Activated T-cell treated with anti-CD3 and anti-CD28 coated beads, Interleukin-2, amount 50 U/mL, for 24 hours (primary cell): ENCODE data around the gene PRPF8.

ENCODE experiments used
- DNase-seq: peaks from one replicate; pipeline ENCODE4 v3.0.0-alpha.2; 2020
- H3K27ac Mint-ChIP-seq: 2 replicates; pipeline ENCODE4 v1.8.0; 2020; ENCODE audit warnings: mild to moderate bottlenecking, mixed read lengths
- H3K27me3 Mint-ChIP-seq: 2 replicates; pipeline ENCODE4 v1.8.0; 2020; ENCODE audit warnings: mixed read lengths
- H3K36me3 Mint-ChIP-seq: 2 replicates; pipeline ENCODE4 v1.8.0; 2020; ENCODE audit warnings: low read depth, mixed read lengths
- H3K4me1 Mint-ChIP-seq: 2 replicates; pipeline ENCODE4 v1.8.0; 2020; ENCODE audit warnings: low read depth, mixed read lengths
- H3K4me3 Mint-ChIP-seq: 2 replicates; pipeline ENCODE4 v1.8.0; 2020; ENCODE audit warnings: mild to moderate bottlenecking, moderate library complexity, mixed read lengths
- H3K9me3 Mint-ChIP-seq: 2 replicates; pipeline ENCODE4 v1.8.0; 2020; ENCODE audit warnings: mixed read lengths

Gene PRPF8

GRCh38 chr17:1684378-1685189 is at the start of gene PRPF8:
Gene PRPF8, minus strand, starts transcription at chr17:1684867. Its CDS starts 296 bp downstream, at chr17:1684571.
- Mint-ChIP-seq H3K36me3 (peaks cover 52% of the 10 kb centered on the region), H3K4me1 (peaks cover 40% of the 10 kb centered on the region), H3K27me3 (no peaks in the 10 kb centered on the region), H3K4me3 (peak within 1 kb of the TSS; percentile 99), H3K27ac (peak within 1 kb of the TSS; percentile 99), H3K9me3 (no peaks in the 10 kb centered on the region)
- peak; percentile 98 for DNase-seq

GRCh38 chr17:1733759-1734158 is 49.1 kb upstream of the PRPF8 start:
- no peak overlapping the region for H3K4me3 Mint-ChIP-seq

GRCh38 chr17:1732833-1733321 is 48.2 kb upstream of the PRPF8 start:
- H3K36me3 Mint-ChIP-seq: peaks cover 63% of the 10 kb centered on the region
- no peaks in the 10 kb centered on the region for H3K27me3 Mint-ChIP-seq
- no peak for DNase-seq
- H3K27ac Mint-ChIP-seq: peak overlapping the region; percentile 37
- no peak overlapping the region for H3K4me3 Mint-ChIP-seq
- no peaks in the 10 kb centered on the region for H3K9me3 Mint-ChIP-seq
- peaks cover 29% of the 10 kb centered on the region for H3K4me1 Mint-ChIP-seq

More at GRCh38 chr17:1733759-1734158, 49.1 kb upstream of the PRPF8 start:
- Mint-ChIP-seq H3K4me1 (peaks cover 22% of the 10 kb centered on the region), H3K27ac (no peak overlapping the region), H3K9me3 (no peaks in the 10 kb centered on the region), H3K27me3 (no peaks in the 10 kb centered on the region), H3K36me3 (peaks cover 56% of the 10 kb centered on the region)
- DNase-seq: no peak

- no peak overlapping the region for H3K27ac Mint-ChIP-seq
Observed at GRCh38 chr17:1732241-1732832, 47.7 kb upstream of the PRPF8 start.

GRCh38 chr17:1731194-1731506 is 46.5 kb upstream of the PRPF8 start:
- peaks cover 61% of the 10 kb centered on the region for H3K36me3 Mint-ChIP-seq

More at GRCh38 chr17:1732241-1732832, 47.7 kb upstream of the PRPF8 start:
- H3K4me1 Mint-ChIP-seq: peaks cover 33% of the 10 kb centered on the region
- H3K36me3 Mint-ChIP-seq: peaks cover 64% of the 10 kb centered on the region
- H3K9me3 Mint-ChIP-seq: no peaks in the 10 kb centered on the region
- DNase-seq: no peak
- H3K4me3 Mint-ChIP-seq: no peak overlapping the region
- H3K27me3 Mint-ChIP-seq: no peaks in the 10 kb centered on the region

GRCh38 chr17:1730326-1731193 is 45.9 kb upstream of the PRPF8 start:
- Mint-ChIP-seq H3K27ac (no peak overlapping the region), H3K9me3 (no peaks in the 10 kb centered on the region), H3K4me3 (no peak overlapping the region), H3K4me1 (peaks cover 27% of the 10 kb centered on the region), H3K36me3 (peaks cover 60% of the 10 kb centered on the region), H3K27me3 (no peaks in the 10 kb centered on the region)
- DNase-seq: no peak

More at GRCh38 chr17:1731194-1731506, 46.5 kb upstream of the PRPF8 start:
- no peak for DNase-seq
- Mint-ChIP-seq H3K9me3 (no peaks in the 10 kb centered on the region), H3K4me1 (peaks cover 24% of the 10 kb centered on the region), H3K27ac (no peak overlapping the region), H3K4me3 (no peak overlapping the region), H3K27me3 (no peaks in the 10 kb centered on the region)

- Mint-ChIP-seq H3K9me3 (no peaks in the 10 kb centered on the region), H3K27ac (peak overlapping the region; percentile 10), H3K36me3 (peaks cover 62% of the 10 kb centered on the region), H3K4me3 (no peak overlapping the region), H3K27me3 (no peaks in the 10 kb centered on the region), H3K4me1 (peaks cover 31% of the 10 kb centered on the region)
- DNase-seq: no peak
Observed at GRCh38 chr17:1729966-1730325, 45.3 kb upstream of the PRPF8 start.

- H3K4me1 Mint-ChIP-seq: peaks cover 39% of the 10 kb centered on the region
- DNase-seq: no peak
- peaks cover 46% of the 10 kb centered on the region for H3K36me3 Mint-ChIP-seq
- no peaks in the 10 kb centered on the region for H3K9me3 Mint-ChIP-seq
- H3K4me3 Mint-ChIP-seq: no peak overlapping the region
- H3K27me3 Mint-ChIP-seq: no peaks in the 10 kb centered on the region
- H3K27ac Mint-ChIP-seq: no peak overlapping the region
Observed at GRCh38 chr17:1727876-1728630, 43.4 kb upstream of the PRPF8 start.

- peaks cover 44% of the 10 kb centered on the region for H3K36me3 Mint-ChIP-seq
- H3K27ac Mint-ChIP-seq: no peak overlapping the region
- peaks cover 44% of the 10 kb centered on the region for H3K4me1 Mint-ChIP-seq
- no peak overlapping the region for H3K4me3 Mint-ChIP-seq
- no peaks in the 10 kb centered on the region for H3K9me3 Mint-ChIP-seq
- DNase-seq: no peak
- H3K27me3 Mint-ChIP-seq: no peaks in the 10 kb centered on the region
Observed at GRCh38 chr17:1727258-1727789, 42.7 kb upstream of the PRPF8 start.

GRCh38 chr17:1726626-1727257 is 42.1 kb upstream of the PRPF8 start:
- Mint-ChIP-seq H3K36me3 (peaks cover 42% of the 10 kb centered on the region), H3K27me3 (no peaks in the 10 kb centered on the region), H3K4me3 (no peak overlapping the region), H3K4me1 (peaks cover 44% of the 10 kb centered on the region), H3K9me3 (no peaks in the 10 kb centered on the region), H3K27ac (no peak overlapping the region)
- no peak for DNase-seq

- DNase-seq: no peak
- Mint-ChIP-seq H3K27ac (peak overlapping the region; percentile 80), H3K4me3 (peak overlapping the region; percentile 77), H3K36me3 (peaks cover 37% of the 10 kb centered on the region), H3K27me3 (no peaks in the 10 kb centered on the region), H3K4me1 (peaks cover 45% of the 10 kb centered on the region), H3K9me3 (no peaks in the 10 kb centered on the region)
Observed at GRCh38 chr17:1725642-1726511, 41.2 kb upstream of the PRPF8 start.

GRCh38 chr17:1724869-1725641 is 40.4 kb upstream of the PRPF8 start:
- Mint-ChIP-seq H3K4me1 (peaks cover 48% of the 10 kb centered on the region), H3K4me3 (peak overlapping the region; percentile 77), H3K9me3 (no peaks in the 10 kb centered on the region), H3K27me3 (no peaks in the 10 kb centered on the region), H3K27ac (peak overlapping the region; percentile 80), H3K36me3 (peaks cover 34% of the 10 kb centered on the region)
- DNase-seq: no peak
